ENCODE measurements around the gene GPR6. TPM values are rescaled to one million over a fixed set of nuclear protein-coding genes. Genes with fewer than 3 reads are reported as not detected.

The GPR6 gene
- total and polyA plus RNA-seq, 2 of the 8 experiments (the other 6 are each of a cell fraction or from before 2014, with no cell fraction given), result 0.18 to 0.37 TPM

- no peak overlapping the region for H3K4ac ChIP-seq (replicated peaks; ENCODE audit: insufficient read length, low read depth, low read length)
- no peaks in the 10 kb centered on the region for H3K9me3 ChIP-seq (ENCODE audit: insufficient read depth in 2 of 2, low read depth in 1 of 2, low read length in 1 of 2)
- no peak overlapping the region for H2BK15ac ChIP-seq (ENCODE audit: low read length)
- H3K23me2 ChIP-seq (ENCODE audit: low read depth, low read length), result no peaks in the 10 kb centered on the region
- no peaks in the 10 kb centered on the region for H3K36me3 ChIP-seq (ENCODE audit: control insufficient read depth in 2 of 4, insufficient read depth in 4 of 4, low read length in 3 of 4)
- no peak overlapping the region for H3K9ac ChIP-seq (replicated peaks in 1 of 4; ENCODE audit: extremely low read depth in 1 of 4, low read depth in 3 of 4, low read length in 3 of 4)
- 88% methylated on average over 5 of the region's 5 CpGs; no CpG with 5 or more reads in 1 of the 2 experiments for WGBS, 2 experiments (ENCODE audit: extremely low coverage in 1 of 2, insufficient coverage in 1 of 2, insufficient read length in 1 of 2, insufficient replicate concordance in 2 of 2, low coverage in 1 of 2, low lambda C conversion rate in 2 of 2, missing lambda C conversion rate in 1 of 2)
- no peak overlapping the region for H2BK5ac ChIP-seq (ENCODE audit: low read depth, low read length)
- POLR2A ChIA-PET (ENCODE audit: partially characterized antibody), result no interaction called here
- DNase-seq (ENCODE audit: low read depth in 1 of 2, low spot score in 2 of 2) (no peak), FAIRE-seq (no peak)
- no peaks in the 10 kb centered on the region; a peak in 3 of 7 replicates for H3K27me3 ChIP-seq (replicated peaks in 1 of 4; ENCODE audit: control insufficient read depth in 3 of 4, extremely low read depth in 1 of 4, insufficient read depth in 3 of 4, low read length in 3 of 4)
- H3K18ac ChIP-seq (ENCODE audit: extremely low read depth, low read length), result no peak overlapping the region
- no peak overlapping the region for H3K23ac ChIP-seq (ENCODE audit: insufficient read length)
- H3K4me2 ChIP-seq (ENCODE audit: insufficient read depth in 1 of 2, low read depth in 2 of 2, low read length in 2 of 2), result no peak overlapping the region
- H3K27ac ChIP-seq (ENCODE audit: low read depth, low read length), result no peak overlapping the region
- no peak overlapping the region for H3K4me3 ChIP-seq (ENCODE audit: extremely low read depth in 1 of 4, insufficient read depth in 2 of 4, low read depth in 3 of 4, low read length in 4 of 4)
- no peak overlapping the region for H3K56ac ChIP-seq (replicated peaks; ENCODE audit: insufficient read length, low read depth, low read length)
- no peak overlapping the region for H4K5ac ChIP-seq (ENCODE audit: insufficient read length, low read depth, low read length)
- no peaks in the 10 kb centered on the region for H3K4me1 ChIP-seq (replicated peaks in 1 of 4; ENCODE audit: control insufficient read depth in 3 of 4, insufficient read depth in 4 of 4, low read length in 3 of 4)
- H3K79me1 ChIP-seq (ENCODE audit: low read depth, low read length), result no peaks in the 10 kb centered on the region
- H2BK12ac ChIP-seq (ENCODE audit: low read depth, low read length), result no peak overlapping the region
- no peaks in the 10 kb centered on the region for H4K20me1 ChIP-seq (replicated peaks in 1 of 2; ENCODE audit: control insufficient read depth in 1 of 2, insufficient read depth in 2 of 2, low read length in 2 of 2)
- H2AK5ac ChIP-seq (ENCODE audit: low read depth, low read length), result no peak overlapping the region
- H4K91ac ChIP-seq (replicated peaks; ENCODE audit: insufficient read length, low read length), result no peak overlapping the region
- H2BK20ac ChIP-seq (ENCODE audit: low read length), result no peak overlapping the region
- no peak overlapping the region for H2BK120ac ChIP-seq (replicated peaks; ENCODE audit: low read depth, low read length)
- no peak overlapping the region for H4K8ac ChIP-seq (ENCODE audit: extremely low read depth, insufficient read depth, low read length)
- H3K79me2 ChIP-seq (ENCODE audit: control insufficient read depth in 1 of 2, insufficient read depth in 2 of 2, low read length in 2 of 2), result no peaks in the 10 kb centered on the region
- H2AFZ ChIP-seq (ENCODE audit: low read length), result no peak overlapping the region
- CTCF ChIA-PET (ENCODE audit: partially characterized antibody), result interaction anchor here (1.4 to 1.6 kb wide), 4 partner anchors 12 to 179 kb away, joined by 3 to 5 read pairs (median 4); no protein-coding TSS in a partner anchor
- H3K14ac ChIP-seq (ENCODE audit: insufficient read length), result no peak overlapping the region
- TF ChIP-seq TBP (IDR thresholded peaks at IDR 0.05; ENCODE audit: low read depth, low read length), result no peak
- TF ChIP-seq PHF8 (conservative IDR thresholded peaks at IDR 0.05; ENCODE audit: low read depth, low read length), result no peak
- no peak for TF ChIP-seq TAF7 (optimal IDR thresholded peaks at IDR 0.05; ENCODE audit: borderline replicate concordance, low read depth, low read length)
- no peak for TF ChIP-seq HDAC6 (IDR thresholded peaks at IDR 0.05; ENCODE audit: low read depth, low read length)
- no peak for TF ChIP-seq RBBP5 (IDR thresholded peaks at IDR 0.05; ENCODE audit: borderline replicate concordance, low read depth, low read length)
- no peak for TF ChIP-seq SUZ12 (IDR thresholded peaks at IDR 0.05; ENCODE audit: low read length)
- TF ChIP-seq BRCA1 (IDR thresholded peaks at IDR 0.05; ENCODE audit: low read depth, low read length), result no peak
- no peak for TF ChIP-seq FOSL1 (IDR thresholded peaks at IDR 0.05; ENCODE audit: insufficient read depth, low read depth, low read length)
- no peak for TF ChIP-seq CTBP2 (IDR thresholded peaks at IDR 0.05; ENCODE audit: borderline replicate concordance, insufficient read depth, insufficient read length, low read length)
- no peak for TF ChIP-seq CHD1 (IDR thresholded peaks at IDR 0.05; ENCODE audit: low read depth, low read length)
- no peak for TF ChIP-seq CBX5 (IDR thresholded peaks at IDR 0.05; ENCODE audit: low read depth, low read length)
- no peak for TF ChIP-seq EGR1 (IDR thresholded peaks at IDR 0.05; ENCODE audit: borderline replicate concordance, low read depth, low read length)
- no peak for TF ChIP-seq ZNF274 (IDR thresholded peaks at IDR 0.05; ENCODE audit: borderline replicate concordance, extremely low read depth, low read length)
- TF ChIP-seq TEAD4 (IDR thresholded peaks at IDR 0.05; ENCODE audit: low read depth, low read length), result no peak
- TF ChIP-seq CBX8 (IDR thresholded peaks at IDR 0.05; ENCODE audit: borderline replicate concordance, low read depth, low read length), result no peak
- TF ChIP-seq CREB1 (IDR thresholded peaks at IDR 0.05), result no peak
Measured at GRCh38 chr6:109962271-109962670, 15.8 kb upstream of the GPR6 start.

Data from H1 (cell line).